MM.1S (cell line): Measurements from ENCODE around the gene RBMS3.

Experiments used
- DNase-seq: peaks from one replicate; pipeline ENCODE4 v3.0.0-alpha.2; 2015
- H2AFZ ChIP-seq: fragments of 300-600 bp; sonication (generic); 2 replicates; pipeline ENCODE4 v1.6.0; 2016; ENCODE audit warnings: antibody characterized with exemption, low read length
- H3F3A ChIP-seq: fragments of 300-600 bp; sonication (generic); 2 replicates; pipeline ENCODE4 v1.6.1; 2016; ENCODE audit warnings: mild to moderate bottlenecking, antibody characterized with exemption, low read length, moderate library complexity, mixed read lengths; ENCODE audit not compliant: insufficient read depth
- H3K27ac ChIP-seq: fragments of 300-600 bp; sonication (generic); 2 replicates; pipeline ENCODE4 v1.5.1; 2016; ENCODE audit warnings: mild to moderate bottlenecking, low read length
- H3K27me3 ChIP-seq: fragments of 300-600 bp; sonication (generic); replicated peaks from 2 replicates; pipeline ENCODE4 v1.6.0; 2016; ENCODE audit warnings: low read length; ENCODE audit not compliant: insufficient read depth
- H3K36me3 ChIP-seq: fragments of 300-600 bp; sonication (generic); replicated peaks from 2 replicates; pipeline ENCODE4 v1.6.1; 2016; ENCODE audit warnings: mild to moderate bottlenecking, low read length, mixed read lengths; ENCODE audit not compliant: insufficient read depth
- H3K4me1 ChIP-seq: fragments of 300-600 bp; sonication (generic); 2 replicates; pipeline ENCODE4 v1.6.1; 2016; ENCODE audit warnings: low read length, mixed read lengths
- H3K4me2 ChIP-seq: fragments of 300-600 bp; sonication (generic); 2 replicates; pipeline ENCODE4 v1.6.0; 2016; ENCODE audit warnings: low read depth, low read length
- H3K4me3 ChIP-seq: fragments of 300-600 bp; sonication (generic); 2 replicates; pipeline ENCODE4 v1.5.1; 2016; ENCODE audit warnings: low read length, mixed read lengths
- H3K79me2 ChIP-seq: fragments of 300-600 bp; sonication (generic); 2 replicates; pipeline ENCODE4 v1.6.1; 2016; ENCODE audit warnings: mixed run types, low read length, mixed read lengths
- H3K9ac ChIP-seq: fragments of 300-600 bp; sonication (generic); 2 replicates; pipeline ENCODE4 v1.6.1; 2016; ENCODE audit warnings: low read length, mixed read lengths
- H3K9me2 ChIP-seq: fragments of 300-600 bp; sonication (generic); replicated peaks from 2 replicates; pipeline ENCODE4 v1.6.1; 2016; ENCODE audit warnings: mild to moderate bottlenecking, low read length, mixed read lengths; ENCODE audit not compliant: insufficient read depth
- H3K9me3 ChIP-seq: fragments of 300-600 bp; sonication (generic); replicated peaks from 2 replicates; pipeline ENCODE4 v1.6.1; 2016; ENCODE audit warnings: mild to moderate bottlenecking, low read length, mixed read lengths; ENCODE audit not compliant: insufficient read depth
- H4K20me1 ChIP-seq: fragments of 300-600 bp; sonication (generic); 2 replicates; pipeline ENCODE4 v1.6.1; 2016; ENCODE audit warnings: mild to moderate bottlenecking, low read length, moderate library complexity, mixed read lengths; ENCODE audit not compliant: insufficient read depth
- CTCF ChIP-seq: fragments of 300-600 bp; sonication (generic); IDR thresholded peaks from 2 replicates; pipeline ENCODE4 v1.5.1; 2016; ENCODE audit warnings: antibody characterized with exemption, low read length, mixed read lengths
- EZH2 ChIP-seq: fragments of 300-600 bp; sonication (generic); optimal IDR thresholded peaks from 2 replicates; pipeline ENCODE3; 2017; ENCODE audit warnings: low read depth, mild to moderate bottlenecking, antibody characterized with exemption, low read length, mixed read lengths
- EZH2phosphoT487 ChIP-seq: fragments of 300-600 bp; sonication (generic); IDR thresholded peaks from 2 replicates; pipeline ENCODE4 v1.6.1; 2018; ENCODE audit warnings: antibody characterized with exemption, low read length

The RBMS3 gene

GRCh38 chr3:29346828-29347227 is 66.0 kb downstream of the RBMS3 start:
- Histone ChIP-seq H4K20me1 (no peaks in the 10 kb centered on the region), H3K9me2 (no peaks in the 10 kb centered on the region), H3K9me3 (no peaks in the 10 kb centered on the region), H3K4me2 (no peak overlapping the region), H3K27ac (no peak overlapping the region), H3F3A (no peaks in the 10 kb centered on the region), H3K4me3 (no peak overlapping the region), H3K36me3 (no peaks in the 10 kb centered on the region), H3K4me1 (no peaks in the 10 kb centered on the region), H3K9ac (no peak overlapping the region), H2AFZ (no peak overlapping the region), H3K27me3 (no peaks in the 10 kb centered on the region), H3K79me2 (no peaks in the 10 kb centered on the region)
- DNase-seq: no peak
- TF ChIP-seq EZH2phosphoT487: no peak
- TF ChIP-seq CTCF: no peak
- no peak for TF ChIP-seq EZH2

- H3K4me2 ChIP-seq: no peak overlapping the region
- no peak for DNase-seq
- no peaks in the 10 kb centered on the region for H3K27me3 ChIP-seq
- no peaks in the 10 kb centered on the region for H3F3A ChIP-seq
- no peaks in the 10 kb centered on the region for H4K20me1 ChIP-seq
- H3K4me3 ChIP-seq: no peak overlapping the region
- no peak overlapping the region for H3K9ac ChIP-seq
- H3K4me1 ChIP-seq: no peaks in the 10 kb centered on the region
- no peak overlapping the region for H2AFZ ChIP-seq
- no peak overlapping the region for H3K27ac ChIP-seq
- TF ChIP-seq CTCF: no peak
- TF ChIP-seq EZH2phosphoT487: no peak
- TF ChIP-seq EZH2: no peak
- no peaks in the 10 kb centered on the region for H3K79me2 ChIP-seq
- no peaks in the 10 kb centered on the region for H3K9me2 ChIP-seq
- no peaks in the 10 kb centered on the region for H3K36me3 ChIP-seq
- no peaks in the 10 kb centered on the region for H3K9me3 ChIP-seq
Observed at GRCh38 chr3:29347412-29347811, 66.5 kb downstream of the RBMS3 start.

DNA sequence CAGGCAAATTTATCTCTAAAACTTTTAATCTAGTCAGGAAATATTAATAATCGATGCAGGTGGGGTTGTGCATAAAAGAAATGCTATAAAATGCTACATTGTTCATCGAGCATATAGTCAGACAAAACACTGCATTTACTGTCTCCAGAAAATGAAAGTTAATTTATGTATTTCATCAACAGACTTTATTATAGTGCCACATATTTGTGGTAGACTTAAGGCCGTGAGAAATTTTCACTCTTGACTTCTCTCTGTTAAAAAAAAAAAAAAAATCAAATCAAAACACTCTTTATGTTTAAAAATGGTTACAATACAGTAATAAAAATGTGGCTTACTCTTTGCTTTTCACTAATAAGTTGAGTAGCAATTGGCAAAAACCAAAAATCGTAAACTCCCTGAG is 67.4 kb downstream of the RBMS3 start:
- H4K20me1 ChIP-seq: no peaks in the 10 kb centered on the region
- no peaks in the 10 kb centered on the region for H3K9me2 ChIP-seq
- no peak for DNase-seq
- H2AFZ ChIP-seq: no peak overlapping the region
- H3K79me2 ChIP-seq: no peaks in the 10 kb centered on the region
- H3K4me3 ChIP-seq: no peak overlapping the region
- TF ChIP-seq CTCF: no peak
- no peak for TF ChIP-seq EZH2
- no peak for TF ChIP-seq EZH2phosphoT487
- no peaks in the 10 kb centered on the region for H3F3A ChIP-seq
- H3K27ac ChIP-seq: no peak overlapping the region
- no peaks in the 10 kb centered on the region for H3K36me3 ChIP-seq
- no peak overlapping the region for H3K9ac ChIP-seq
- no peaks in the 10 kb centered on the region for H3K9me3 ChIP-seq
- no peaks in the 10 kb centered on the region; the same call in 1 of the 2 replicates for H3K27me3 ChIP-seq
- no peak overlapping the region for H3K4me2 ChIP-seq
- H3K4me1 ChIP-seq: no peaks in the 10 kb centered on the region
